GM18868 (cell line): ENCODE data around the gene OVCH1.
A peak's percentile ranks its signal among the peaks of the same experiment; 100 is the strongest.
"Not testable (repeated sequence)": the region's sequence is repeated elsewhere in the genome, so short reads cannot be mapped to it uniquely, and the experiment has no call there.

Experiments
- ATAC-seq: cut with Tn5 transposase; IDR thresholded peaks from one replicate; pipeline ENCODE4 v1.9.1; 2021; ENCODE audit warnings: mild to moderate bottlenecking, moderate library complexity; ENCODE audit not compliant: unreplicated experiment

The OVCH1 gene

DNA sequence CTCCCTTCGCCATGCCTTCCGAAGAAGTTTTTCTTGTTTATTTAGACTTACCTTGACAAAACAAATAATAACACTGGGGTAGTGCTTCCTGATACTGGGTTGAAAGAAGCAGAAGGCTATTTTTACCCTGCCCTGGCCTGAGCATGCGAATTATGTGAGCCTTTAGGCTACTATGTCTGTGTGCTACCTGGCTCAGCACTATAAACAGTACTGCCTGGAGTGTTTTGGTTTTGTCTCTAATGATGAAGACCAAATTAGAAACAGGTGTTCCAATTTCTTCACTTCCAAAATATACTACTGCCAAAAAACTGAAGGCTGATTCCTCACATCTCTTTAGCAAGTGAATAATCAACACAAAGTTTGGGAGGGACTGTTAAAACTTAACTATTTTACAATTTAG is 7.6 kb upstream of the OVCH1 start:
- ATAC-seq: no peak

DNA sequence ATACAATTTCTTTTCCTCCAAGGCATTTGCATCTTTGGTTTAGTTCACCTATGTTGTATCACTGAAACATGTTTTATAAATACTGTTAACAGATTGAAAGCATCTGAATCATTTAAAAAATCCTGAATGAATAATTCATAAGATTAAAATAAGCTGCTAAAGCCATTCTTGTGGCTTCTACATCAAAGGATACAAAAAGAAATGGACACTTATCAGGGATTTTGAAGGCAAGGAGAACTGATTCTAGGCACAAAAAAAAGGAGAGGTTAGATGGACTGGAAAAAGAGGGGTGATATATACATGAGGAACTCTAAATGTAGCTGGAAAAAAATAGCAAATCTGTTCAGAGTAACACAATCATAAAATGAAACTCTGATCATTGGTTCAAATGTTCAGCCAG is 5.8 kb upstream of the OVCH1 start:
- no peak for ATAC-seq

DNA sequence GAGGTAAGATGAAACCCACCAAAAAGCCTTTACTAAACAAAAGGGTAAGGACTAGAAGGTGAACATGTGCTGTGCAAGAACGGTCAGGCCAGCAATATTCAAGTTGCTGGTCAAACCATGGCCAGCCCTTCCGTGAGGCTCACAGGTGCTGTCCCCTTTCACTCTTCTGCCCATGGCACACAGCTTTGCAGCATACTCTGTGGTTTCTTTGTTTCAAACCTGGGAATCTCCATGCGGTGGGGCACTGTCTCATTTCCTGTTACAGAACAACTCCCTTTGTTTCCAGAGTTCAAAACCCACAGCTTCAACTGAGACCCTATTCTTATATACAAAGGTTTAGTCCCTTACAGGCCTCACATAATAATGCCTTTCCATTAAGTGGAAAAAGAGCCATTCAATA is 1.7 kb upstream of the OVCH1 start:
- peak; percentile 69 for ATAC-seq

DNA sequence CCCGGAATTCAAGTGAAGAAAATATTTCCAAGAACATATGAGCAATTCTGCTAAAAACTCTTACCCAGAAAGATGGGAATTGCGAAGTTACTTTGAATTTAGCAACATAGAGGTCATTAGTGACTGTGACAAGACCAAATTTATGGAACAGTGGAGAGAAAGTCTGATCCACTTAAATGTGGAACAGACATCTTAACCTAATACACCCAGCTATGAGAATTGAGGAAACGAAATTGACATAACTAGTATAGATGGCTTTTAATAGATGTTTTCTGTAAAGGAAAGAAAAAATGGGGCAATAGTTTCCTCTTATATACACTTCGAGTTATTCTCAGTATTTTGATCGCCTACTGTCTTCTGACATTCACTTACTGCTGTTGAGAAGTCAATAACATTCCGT is 4.6 kb downstream of the OVCH1 start:
- no peak for ATAC-seq

DNA sequence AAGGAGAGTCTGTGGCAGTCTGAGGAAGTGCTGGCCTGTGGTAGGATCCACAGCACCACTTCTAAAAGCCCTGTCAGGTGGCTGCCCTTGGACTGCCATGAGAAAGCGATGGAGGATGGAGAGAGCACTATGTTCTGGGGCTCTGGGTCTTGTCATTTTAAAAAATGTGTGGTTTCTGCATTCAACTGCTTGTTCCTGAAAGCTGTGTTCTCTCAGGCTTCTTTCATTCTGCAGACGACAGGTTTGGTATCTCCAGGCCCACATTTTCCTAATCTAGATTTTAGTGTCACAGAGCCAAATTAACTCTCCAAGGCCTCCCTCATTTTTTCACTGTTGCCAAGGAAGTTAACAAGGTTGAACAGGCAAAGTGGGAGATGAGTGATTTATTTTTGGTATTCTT is 10.5 kb downstream of the OVCH1 start:
- ATAC-seq: no peak

DNA sequence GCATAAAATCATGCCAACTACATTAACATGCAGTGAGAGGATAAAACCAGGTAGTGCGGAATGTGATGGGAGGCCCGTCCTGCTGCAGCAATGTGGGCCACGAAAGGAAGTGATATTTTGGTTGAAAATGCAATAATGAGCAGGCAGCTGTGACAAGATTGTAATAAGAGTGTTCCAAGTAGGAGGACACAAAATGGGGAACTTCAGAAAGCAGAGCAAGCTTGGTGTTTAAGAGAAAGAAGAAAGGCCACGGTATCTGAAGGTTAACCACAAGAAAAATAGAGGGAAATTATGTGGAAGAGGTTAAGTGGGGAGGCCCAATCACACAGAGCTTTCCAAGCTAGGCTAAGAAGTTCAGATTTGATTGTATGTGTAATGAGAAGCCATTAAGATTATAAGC is 34.3 kb downstream of the OVCH1 start:
- ATAC-seq: no peak

DNA sequence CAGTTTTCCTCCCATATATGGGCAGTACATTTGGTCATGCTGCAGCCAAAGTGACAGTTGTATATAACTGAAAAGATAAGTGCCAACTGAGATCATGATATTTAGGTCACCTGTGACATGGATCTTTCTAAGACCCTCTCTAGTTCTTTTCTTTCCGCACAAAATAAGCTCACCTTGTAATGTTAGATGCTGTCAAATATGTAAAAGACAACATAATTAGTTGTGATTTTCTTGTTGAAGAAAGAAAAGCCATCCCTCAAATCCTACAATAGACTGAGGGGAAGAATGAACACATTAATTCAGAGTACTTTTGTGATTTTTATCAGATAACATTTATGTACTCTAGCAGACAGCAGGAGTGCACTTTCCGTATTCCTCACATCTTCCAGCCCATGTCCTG is 37.4 kb downstream of the OVCH1 start:
- no peak for ATAC-seq

DNA sequence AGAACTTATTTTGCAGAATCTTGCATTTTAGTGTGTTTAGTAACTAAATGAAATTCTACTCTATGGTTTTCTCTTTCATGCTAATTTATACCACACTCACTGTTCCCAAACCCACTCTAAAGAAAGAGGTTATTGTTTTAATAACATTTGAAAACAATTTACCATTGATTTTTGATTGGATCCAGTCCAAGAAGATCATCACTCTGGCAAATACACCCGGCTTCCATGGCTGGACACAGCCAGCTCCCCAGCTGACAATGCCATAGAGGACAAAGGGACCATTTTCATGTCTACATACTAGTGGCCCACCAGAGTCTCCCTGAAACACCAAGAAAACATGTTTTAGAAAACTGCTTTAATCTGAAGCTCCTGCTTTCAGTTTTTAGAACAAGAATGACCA is 42.4 kb downstream of the OVCH1 start:
- ATAC-seq: no peak

DNA sequence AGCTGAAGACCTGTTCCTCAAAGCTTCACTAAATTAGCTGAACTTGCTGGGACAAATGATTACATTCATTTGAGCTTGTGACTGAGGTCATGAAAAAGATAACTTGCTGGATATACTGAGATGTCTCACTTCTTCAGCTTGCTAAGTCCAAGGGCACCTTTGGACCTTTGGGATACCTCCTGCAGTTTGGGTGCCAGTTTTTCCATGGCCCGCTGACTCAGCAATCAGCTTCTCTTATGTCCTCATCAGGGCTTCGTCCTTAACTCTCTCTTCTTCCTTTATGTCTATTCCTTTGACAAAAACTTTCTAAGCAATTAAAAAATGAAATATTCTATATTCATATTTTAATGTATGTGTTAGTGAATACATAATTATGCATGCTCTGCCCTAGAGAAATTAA is 45.6 kb downstream of the OVCH1 start:
- no peak for ATAC-seq

DNA sequence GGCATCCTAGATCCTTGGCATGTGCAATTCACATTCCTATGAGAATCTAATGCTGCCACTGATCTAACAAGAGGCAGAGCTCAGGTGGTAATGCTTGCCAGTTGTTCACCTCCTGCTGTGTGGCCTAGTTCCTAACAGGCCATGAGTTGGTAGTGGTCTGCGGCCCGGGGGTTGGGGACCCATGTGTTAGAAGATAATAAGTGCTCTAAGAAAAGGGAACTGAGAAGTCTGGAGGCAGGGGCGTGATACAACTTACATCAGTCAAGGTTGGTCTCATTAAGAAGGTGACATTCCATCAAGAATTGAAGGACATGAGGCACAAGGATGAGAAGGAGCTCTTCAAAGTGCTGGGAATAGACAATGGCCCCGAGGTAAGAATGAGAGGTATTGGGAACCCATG is 49.3 kb downstream of the OVCH1 start:
- ATAC-seq: no peak

DNA sequence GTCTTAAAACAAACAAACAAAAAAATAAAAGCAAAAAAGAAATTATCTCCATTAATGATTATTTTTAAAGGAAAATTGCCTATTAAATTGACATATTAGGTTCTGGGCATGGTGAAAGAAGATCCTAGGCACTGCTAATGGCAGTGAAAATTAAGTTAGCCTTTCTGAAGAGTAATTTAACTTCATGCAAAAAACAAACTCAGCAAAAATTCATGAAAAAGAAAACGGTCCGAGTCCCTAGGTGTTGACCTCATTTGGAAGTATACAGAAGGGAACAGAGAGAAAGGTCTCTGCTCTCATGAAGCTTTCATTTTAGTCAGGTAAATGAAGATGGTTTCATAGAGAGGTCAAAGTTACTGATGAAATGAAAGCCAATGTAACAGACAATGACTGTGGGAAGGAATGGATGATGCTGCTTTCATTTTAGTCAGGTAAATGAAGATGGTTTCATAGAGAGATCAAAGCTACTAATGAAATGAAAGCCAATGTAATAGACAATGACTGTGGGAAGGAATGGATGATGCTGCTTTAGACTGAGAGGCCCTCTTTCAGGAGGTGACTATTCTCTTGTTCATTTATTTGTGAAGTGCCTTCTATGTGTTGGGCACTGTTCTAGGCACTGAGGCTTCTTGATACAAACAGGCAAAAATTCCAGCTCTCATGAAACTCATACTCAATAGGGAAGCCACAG is 50.1 kb downstream of the OVCH1 start:
- ATAC-seq: no peak

DNA sequence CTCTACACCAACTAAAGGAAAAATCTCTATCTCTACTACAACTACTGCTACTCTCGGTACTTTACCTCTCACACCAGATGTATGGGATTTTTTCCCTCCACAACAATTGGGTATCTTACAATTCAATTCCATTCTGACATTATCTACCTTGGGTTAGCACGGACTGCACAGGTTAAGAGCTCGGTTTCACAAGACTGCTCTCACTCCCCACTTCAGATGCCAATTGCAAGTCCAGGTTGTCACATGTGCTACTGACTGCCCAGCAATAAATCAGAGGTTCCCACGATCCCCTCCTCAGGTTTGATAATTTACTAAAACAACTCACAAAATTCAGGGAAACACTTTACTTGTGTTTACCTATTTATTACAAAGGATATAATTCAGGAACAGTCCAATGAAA is 58.0 kb downstream of the OVCH1 start:
- ATAC-seq: no peak

DNA sequence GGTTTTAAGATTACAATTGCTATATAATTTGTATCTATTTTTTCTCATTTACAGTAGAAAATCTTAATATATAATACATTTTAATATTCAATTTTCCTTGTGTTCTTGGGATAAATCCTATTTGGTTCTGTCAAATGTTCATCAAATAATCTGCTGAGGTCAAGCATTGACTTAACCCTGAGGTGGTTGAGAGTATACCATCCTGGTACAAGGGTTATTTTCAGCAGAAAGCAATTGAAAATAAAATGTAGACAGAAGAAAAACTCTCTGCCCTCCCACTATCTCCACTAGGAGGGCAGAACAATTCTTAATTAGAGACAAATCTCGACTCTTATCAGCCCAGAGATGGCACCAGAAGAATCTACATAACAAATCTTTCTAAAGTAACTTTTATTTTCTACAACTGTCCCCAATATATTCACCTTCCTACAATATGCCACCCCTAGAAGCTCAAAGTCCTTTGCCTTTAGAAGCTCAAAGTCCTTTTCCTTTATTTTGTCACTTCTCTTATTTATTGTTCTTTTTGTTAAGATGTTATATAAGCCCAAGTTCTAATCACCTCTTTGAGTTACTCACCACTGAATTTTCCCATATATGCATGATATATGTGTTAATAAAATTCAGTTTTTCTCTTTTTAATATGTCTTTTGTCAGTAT is 58.6 kb downstream of the OVCH1 start:
- ATAC-seq: no peak

DNA sequence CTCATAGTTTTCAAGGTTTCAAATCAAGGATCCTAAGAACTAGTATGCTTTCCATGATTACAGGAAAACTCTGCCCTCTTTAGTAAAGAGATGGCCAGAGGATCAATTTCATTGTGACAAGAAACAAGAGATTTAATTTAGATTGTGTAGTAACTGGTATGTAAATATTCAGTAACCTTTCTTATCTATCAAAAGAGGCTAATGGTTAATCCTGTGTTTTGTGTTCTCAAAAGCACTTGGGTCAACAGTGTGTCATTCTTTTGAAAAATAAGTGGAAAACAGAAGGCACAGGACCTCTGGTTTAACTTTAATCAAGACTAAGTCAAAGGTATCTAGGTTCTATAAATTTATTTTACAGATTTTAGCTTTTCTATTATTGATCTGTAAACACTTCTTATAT is 59.9 kb downstream of the OVCH1 start:
- ATAC-seq: no peak

DNA sequence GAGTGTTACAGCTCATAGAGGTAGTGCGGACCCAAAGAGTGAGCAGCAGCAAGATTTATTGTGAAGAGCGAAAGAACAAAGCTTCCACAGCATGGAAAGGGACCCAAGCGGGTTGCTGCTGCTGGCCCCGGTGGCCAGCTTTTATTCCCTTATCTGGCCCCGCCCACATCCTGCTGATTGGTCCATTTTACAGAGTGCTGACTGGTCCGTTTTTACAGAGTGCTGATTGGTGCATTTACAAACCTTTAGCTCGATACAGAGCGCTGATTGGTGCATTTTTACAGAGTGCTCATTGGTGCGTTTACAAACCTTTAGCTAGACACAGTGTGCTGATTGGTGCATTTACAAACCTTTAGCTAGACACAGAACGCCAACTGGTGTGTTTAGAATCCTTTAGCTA is 60.7 kb downstream of the OVCH1 start:
- not testable (repeated sequence) for ATAC-seq

DNA sequence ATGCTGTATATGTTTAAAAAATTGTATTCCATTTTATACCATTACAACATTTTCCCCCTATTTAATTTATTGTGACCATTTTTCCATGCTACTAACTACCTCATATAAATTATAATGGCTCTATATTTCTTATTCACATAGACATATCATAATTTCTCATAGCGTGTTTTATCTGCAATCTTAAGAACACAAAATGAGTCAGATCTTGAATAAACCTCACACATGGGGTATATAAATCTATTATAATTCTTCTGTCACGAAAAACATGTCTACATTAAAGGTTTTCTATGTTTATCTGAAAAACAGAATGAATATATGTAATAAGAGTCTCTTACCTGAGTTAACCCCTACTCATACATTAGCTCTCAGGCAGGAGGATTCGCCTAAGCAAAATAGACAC is 66.0 kb downstream of the OVCH1 start:
- no peak for ATAC-seq

DNA sequence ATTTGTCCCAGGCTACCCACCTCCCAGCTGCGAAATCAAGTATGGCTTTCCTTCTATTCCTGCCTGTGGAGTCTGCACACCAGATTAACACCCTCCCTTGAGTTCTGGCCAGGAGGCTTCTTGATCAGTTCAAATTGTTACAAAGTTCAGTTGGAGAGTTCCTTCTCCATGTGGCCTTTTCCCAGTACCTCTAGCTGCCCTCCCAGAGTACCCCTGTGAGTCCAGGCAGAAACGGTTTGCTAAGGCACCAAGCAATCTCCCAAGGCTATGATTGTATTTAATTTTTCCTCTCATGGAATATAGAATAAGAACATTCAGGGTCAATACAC is 66.8 kb downstream of the OVCH1 start:
- ATAC-seq: no peak

DNA sequence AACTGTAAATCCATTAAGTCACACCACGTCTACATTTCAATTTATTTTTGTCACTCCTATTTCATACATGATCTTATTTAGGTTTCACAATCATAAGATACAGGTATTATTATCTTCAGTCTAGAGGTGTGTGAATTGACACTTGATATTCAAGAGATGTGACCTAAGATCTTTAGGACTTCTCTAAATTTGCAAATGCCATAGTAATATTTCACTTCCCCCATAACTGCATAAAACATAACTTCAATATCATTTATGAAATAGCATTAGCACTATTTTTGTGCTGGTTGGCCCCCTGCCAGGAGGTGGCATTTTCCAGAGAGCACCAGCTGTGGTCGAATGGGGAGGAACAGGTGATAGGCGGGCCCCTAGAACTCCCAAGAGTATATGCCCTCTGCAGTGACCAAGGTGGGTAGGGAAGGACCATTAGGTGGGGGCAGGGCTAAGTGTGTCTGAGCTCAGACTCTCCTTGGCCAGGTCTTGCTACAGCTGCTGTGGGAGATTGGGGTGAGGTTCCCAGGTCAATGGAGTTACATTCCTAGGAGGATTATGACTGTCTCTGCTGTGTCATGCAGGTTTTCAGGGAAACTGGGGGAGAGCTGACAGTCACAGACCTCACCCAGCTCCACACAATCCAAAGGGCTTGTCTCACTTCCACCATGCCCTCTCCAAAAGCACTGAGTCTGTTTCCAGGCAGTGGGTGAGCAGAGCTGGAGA is 67.3 kb downstream of the OVCH1 start:
- ATAC-seq: no peak

DNA sequence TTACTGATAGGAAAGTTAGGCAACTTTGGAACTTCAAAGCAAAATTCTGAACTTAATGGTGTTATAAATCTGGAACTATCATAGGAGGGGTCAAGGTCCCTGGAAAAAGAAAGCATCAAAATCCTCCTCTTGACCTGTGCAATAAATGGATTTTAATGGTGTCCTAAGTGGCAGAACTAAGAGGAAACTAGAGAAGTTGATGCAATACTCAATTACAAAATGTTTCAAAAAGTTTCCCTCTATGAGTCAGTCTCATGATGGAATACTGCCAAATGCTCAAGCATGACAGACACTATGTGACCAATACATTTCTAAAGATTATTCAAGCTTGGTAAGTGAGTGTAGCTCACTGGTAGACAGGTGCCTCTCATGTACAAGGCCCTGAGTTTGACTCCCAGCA is 68.9 kb downstream of the OVCH1 start:
- peak; percentile 68 for ATAC-seq

DNA sequence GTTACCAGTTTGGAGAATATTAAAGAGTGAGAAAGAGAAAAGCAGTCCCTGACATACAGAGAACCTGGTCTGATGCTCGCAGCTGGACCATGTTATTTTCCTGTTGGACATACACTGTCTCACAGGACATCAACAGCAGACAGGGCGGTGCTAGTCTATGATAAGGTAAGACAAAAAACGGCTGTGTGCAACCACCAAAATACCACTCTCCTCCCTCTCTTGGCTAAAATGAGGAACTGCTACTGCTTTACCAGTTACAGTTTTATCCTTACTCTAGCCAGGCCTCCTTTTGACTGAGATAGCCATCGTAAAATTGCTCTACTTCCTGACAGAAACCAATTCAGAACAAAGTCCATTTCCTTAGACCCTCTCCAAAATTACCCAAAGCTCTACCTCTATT is 69.5 kb downstream of the OVCH1 start:
- peak; percentile 98 for ATAC-seq

DNA sequence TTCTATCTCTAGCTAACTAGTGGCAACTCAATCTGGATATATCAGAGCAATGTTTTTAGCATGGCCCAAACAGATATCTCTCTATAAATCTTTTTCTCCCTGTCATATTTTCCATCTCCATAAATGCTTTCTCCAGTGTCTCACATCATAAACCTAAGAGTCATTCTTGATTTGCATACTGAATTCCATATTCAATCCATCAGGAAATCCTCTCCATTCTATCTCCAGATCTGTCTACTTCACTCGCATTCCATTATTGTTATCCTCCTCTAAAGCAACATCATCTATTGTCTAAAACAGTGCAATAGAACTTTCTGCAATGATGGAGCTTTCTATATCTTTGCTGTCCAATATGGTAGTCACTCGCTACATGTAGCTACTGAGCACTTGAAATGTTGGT is 71.0 kb downstream of the OVCH1 start:
- ATAC-seq: no peak

DNA sequence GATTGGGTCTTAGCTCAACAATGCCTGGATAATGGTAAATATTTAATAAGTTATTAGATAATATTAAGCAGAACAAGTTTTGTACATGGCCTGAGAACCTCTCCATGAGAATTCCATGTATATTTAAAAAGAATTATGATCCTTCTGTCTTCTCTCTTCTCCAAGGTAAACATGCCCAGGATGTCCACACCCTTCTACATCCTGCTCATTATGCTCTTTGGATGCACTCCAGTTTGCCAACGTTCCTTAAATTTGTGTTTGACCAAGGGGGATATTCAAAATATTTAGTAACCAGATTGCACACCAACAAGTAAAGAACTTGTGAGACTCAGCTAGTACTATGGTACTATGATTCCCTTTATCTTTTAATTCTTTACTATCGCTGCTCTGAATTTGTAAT is 71.8 kb downstream of the OVCH1 start:
- ATAC-seq: no peak

DNA sequence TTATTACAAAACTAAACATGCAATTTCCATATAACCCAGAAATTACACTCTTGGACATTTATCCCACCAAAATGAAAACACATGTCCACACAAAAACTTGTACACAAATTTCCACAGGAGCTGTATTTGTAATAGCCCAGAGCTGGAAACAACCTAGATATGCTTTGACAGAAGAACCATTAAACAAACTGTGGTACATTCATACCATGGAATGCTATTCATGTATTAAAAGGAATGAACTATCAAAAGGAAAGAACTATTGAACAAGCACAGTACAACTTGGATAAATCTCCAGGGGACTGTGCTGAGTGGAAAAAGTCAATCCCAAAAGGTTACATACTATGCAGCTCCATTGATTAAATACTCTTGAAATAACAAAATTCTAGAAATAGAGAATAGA is 80.7 kb downstream of the OVCH1 start:
- no peak for ATAC-seq
